T follicular helper cell (primary cell): ENCODE measurements around the gene ZNF500.
"Not testable (repeated sequence)": the region's sequence is repeated elsewhere in the genome, so short reads cannot be mapped to it uniquely, and the experiment has no call there.

Experiments used
- DNase-seq: peaks from one replicate; pipeline ENCODE4 v3.0.0-alpha.2; 2020; ENCODE audit warnings: low read depth

ZNF500 gene

GRCh38 chr16:4796982-4797804 lies 30.2 kb upstream of the ZNF500 start:
- DNase-seq, result no peak

DNA sequence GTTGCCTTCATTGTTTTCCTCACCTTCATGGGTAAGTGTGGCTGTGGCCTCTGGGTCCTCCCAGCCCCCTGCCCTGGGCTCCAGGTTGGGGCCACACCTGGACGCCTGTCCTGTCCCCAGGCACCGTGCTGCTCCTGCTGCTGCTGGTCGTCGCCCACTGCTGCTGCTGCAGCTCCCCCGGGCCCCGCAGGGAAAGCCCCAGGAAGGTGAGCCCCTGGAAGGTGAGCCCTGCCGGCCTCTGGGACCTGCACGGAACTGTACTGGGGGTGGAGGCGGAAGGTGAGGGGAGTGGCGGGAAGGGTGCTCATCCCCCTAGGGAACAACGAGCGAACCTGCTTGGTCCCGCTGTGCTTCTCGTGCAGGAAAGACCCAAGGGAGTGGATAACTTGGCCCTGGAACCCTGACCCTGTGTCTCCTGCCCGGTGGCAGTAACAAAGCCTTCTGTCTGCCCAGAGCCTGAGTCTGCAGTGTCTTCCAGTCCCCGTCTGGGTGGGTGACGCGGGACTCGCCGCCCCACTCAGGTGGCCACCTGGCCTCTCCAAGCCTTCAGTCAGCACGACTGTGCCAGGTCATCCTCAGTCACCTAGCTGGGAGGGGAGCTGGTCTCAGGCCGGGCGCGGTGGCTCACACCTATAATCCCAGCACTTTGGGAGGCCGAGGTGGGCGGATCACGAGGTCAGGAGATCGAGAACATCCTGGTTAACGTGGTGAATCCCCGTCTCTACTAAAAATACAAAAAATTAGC lies 29.0 kb upstream of the ZNF500 start:
- no peak for DNase-seq

DNA sequence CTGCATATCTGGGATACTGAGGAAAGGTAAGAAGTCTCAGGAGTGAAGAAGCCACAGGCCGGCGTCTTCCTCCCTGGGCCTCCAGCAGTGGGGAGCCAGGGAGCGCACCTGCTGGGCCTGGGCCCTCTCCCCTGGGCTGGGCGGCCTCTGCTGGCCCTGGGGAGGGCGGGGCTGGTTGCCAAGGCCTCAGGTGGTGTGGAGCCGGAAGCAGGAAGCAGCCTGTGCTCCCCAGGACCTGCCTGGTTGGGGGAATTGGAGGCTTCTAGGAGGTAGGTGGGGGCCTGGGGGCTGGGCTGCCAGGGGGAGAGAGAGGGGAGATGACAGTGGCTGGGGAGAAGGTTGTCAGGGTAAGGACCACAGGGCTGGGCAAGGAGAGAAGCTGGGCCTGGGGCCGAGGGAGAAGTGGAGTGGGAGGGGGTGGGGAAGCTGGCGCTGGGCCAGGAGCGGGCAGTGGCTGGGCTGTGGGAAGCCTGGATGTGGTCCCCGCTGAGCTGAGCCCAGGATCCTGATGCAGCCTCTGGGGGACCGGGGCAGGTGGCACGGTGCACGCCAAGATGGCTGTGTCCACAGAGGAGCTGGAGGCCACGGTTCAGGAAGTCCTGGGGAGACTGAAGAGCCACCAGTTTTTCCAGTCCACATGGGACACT lies 28.3 kb upstream of the ZNF500 start, which contains the start of gene SMIM22:
Gene SMIM22 (plus strand): TSS at position 189 of the 647 bp plus-strand sequence. CDS start 366 bp downstream, at position 555.
- no peak for DNase-seq

GRCh38 chr16:4792951-4793513 lies 26.1 kb upstream of the ZNF500 start:
- DNase-seq, result no peak

GRCh38 chr16:4790871-4791270 lies 23.9 kb upstream of the ZNF500 start:
- no peak for DNase-seq

DNA sequence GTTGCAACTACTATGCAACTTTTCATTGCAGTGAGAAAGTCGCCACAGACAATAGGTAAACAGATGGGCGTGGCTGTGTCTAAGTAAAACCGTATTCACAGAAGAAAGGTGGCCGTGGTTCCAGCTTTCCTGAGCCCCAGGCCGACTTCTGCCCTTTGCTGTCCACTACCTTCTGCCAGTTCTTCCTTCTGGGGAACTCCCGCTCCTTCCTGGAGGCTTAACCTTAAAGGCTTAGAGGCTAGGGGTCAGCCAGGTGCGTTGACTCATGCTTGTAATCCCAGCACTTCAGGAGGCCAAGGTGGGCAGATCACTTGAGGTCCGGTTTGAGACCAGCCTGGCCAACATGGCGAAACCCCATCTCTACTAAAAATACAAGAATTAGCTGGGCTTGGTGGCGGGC lies 23.3 kb upstream of the ZNF500 start:
- DNase-seq, result no peak

DNA sequence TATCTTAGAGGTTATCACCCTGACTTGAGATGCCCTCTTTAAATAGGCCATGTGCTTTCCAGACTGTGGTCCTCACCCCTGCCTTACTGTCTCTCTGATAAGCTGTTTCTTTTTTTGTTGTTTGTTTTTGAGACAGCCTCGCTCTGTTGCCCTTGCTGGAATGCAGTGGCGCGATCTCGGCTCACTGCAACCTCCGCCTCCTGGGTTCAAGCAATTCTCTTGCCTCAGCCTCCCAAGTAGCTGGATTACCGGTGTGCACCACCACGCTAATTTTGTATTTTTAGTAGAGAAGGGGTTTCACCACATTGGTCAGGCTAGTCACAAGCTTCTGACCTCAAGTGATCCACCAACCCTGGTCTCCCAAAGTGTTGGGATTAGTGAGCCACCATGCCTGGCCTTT lies 21.9 kb upstream of the ZNF500 start:
- DNase-seq, result no peak

DNA sequence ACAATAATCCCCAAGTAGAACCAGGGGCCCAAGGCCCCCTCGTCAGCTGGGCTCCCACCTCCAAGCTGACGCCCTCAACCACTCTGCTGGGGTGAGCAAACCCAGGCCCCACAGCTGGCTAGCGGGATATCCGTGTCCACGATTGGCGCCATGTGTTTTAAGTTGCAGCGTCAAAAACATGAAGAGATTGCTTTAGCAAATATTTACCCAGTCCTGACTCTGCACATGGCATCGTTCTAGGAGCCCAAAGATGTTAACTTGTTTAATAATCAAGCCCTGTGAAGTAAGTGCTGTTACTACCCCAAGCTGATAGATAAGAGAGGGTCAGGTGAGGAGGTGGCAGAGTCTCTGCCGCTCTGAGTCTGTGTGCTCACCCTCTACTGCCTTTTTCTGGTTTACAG lies 21.5 kb upstream of the ZNF500 start:
- no peak for DNase-seq

GRCh38 chr16:4787627-4788482 lies 20.9 kb upstream of the ZNF500 start, which contains the start of gene SEPTIN12:
SEPTIN12 (minus strand) TSS chr16:4788345; CDS start chr16:4787645, 700 bp downstream.
- DNase-seq, result no peak

DNA sequence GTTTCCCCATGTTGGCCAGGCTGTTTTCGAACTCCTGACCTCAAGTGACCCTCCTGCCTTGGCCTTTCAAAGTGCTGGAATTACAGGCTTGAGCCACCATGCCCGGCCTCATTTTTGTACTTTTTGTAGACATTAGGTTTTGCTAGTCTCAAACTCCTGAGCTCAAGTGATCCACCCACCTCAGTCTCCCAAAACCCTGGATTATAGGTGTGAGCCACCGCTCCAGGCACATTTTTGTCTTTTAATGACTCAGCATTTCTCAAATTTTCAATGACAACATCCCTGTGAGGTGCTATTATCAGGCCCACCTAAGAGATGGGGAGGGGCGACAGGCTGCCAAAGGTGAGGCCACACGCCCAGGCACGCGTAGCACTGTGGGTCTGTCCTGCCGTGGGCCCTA lies 20.1 kb upstream of the ZNF500 start:
- no peak for DNase-seq

- DNase-seq, result no peak
Observed at GRCh38 chr16:4785758-4786433, 18.9 kb upstream of the ZNF500 start.

DNA sequence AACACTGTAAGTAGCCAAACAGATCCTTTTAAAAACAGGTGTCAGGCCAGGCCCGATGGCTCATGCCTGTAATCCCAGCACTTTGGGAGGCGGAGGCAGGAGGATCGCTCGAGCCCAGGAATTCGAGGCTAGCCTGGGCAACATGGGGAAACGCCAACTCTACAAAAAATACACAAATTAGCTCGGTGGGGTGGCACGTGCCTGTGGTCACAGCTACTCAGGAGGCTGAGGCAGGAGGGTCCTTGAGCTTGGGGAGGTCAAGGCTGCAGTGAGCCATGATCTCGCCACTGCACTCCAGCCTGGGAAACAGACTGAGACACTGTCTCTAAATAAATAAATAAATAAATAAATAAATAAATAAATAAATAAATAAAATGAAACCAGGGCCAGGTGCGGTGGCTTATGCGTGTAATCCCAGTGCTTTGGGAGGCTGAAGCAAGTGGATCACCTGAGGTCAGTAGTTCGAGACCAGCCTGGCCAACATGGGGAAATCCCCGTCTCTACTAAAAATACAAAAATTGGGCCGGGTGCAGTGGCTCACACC lies 17.6 kb upstream of the ZNF500 start:
- not testable (repeated sequence) for DNase-seq

DNA sequence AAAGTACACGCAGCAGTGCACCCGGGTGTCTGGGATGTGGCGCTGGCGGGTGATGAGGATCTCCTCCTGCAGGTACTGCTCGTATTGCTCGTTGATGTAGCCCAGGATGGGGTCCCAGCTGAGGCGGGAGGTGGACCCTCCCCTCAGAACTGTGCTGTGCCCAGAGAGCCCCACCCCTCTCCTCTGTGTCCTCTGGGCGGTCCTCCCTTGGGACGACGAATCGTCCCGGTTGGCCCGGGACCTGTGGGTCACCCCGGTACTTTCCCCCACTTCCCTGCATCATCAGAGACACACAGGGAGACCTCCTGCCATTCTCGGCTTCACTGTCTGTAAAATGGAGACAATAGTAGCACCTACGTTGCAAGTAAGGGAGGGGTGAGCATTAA lies 17.0 kb upstream of the ZNF500 start:
- DNase-seq, result no peak

GRCh38 chr16:4783251-4783950 lies 16.4 kb upstream of the ZNF500 start:
- no peak for DNase-seq

DNA sequence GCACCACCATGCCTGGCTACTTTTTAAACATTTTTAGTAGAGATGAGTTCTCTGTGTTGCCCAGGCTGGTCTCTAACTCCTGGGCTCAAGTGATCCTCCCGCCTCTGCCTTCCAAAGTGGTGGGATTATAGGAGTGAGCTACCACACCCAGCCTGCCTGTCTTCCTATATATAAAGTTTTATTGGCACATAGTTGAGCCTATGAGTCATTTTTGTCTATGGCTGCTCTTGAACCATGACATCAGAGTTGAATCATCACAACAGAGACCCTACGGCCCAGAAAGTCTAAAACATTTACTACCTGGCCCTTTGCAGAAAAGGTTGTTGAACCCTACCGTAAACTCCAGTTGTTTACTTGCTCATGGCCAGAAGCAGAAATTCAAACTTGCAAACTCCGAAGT lies 13.3 kb upstream of the ZNF500 start:
- no peak for DNase-seq

DNA sequence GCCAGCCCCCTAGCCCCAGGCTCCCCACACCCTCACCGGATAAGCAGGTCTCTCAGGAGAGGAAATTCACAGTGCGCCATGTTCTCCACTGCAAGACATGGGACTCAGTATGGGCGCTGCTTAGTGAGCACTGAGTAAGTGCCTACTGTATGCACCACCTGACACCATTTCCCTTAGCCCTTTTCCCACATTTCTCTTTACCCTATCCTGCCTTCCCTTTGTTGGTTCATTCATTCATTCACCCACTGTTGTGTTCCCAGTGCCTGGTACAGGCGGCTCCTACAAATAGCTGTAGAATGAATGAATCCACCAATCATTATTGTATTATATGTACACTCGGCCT lies 11.1 kb upstream of the ZNF500 start:
- DNase-seq, result no peak

GRCh38 chr16:4777339-4778049 lies 10.5 kb upstream of the ZNF500 start:
- DNase-seq, result no peak

DNA sequence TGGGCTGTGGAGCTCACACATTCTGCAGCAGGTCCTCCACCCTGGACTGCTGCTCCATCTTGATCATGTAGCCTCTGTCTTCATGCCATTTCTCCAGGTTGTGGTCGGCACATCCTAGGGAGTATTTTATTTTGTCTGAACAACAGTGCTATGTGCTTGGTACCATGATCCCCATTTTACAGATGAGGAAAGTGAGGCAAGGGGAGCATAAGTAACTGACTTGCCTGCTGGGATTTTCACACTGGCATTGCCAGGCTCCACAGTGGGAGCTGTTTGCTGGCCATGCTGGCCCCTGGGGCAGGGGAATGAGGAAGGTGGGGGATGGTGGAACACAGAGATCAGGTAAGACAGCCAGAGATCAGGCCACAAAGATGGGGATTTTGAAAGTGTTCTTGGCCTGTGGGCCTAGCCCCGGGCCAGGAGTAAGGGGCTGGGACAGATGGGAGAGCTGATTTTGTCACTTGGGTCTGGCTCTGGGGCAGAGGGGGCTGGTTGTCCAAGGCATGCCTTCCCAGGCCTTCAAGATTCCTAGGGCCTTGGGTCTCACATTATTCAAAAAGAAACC lies 9.3 kb upstream of the ZNF500 start:
- no peak for DNase-seq

- DNase-seq, result no peak
Observed at GRCh38 chr16:4775005-4775404, 8.0 kb upstream of the ZNF500 start.
